SK-N-SH (cell line): ENCODE measurements around the gene FCHO2. TPM values are rescaled to one million over a fixed set of nuclear protein-coding genes. Genes with fewer than 3 reads are reported as not detected.

Experiments
- CTCF ChIA-PET: fragments of 300-600, 350-600 bp; formaldehyde crosslinking; extraction: SDS; loops from one replicate; lab custom pipeline; 2021; lab: Yijun Ruan, JAX
- POLR2A ChIA-PET: fragments of 350-600 bp; sonication (Branson Sonifier 250); formaldehyde crosslinking; extraction: SDS; loops from one replicate; lab custom pipeline; 2020; ENCODE audit warnings: antibody characterized with exemption, inconsistent platforms; lab: Yijun Ruan, JAX
- DNase-seq: peaks from one replicate; pipeline ENCODE4 v3.0.0; 2012
- H2AFZ ChIP-seq: fragments of 200-600 bp; sonication (generic); 2 replicates; pipeline ENCODE4 v1.8.1; 2016; ENCODE audit warnings: antibody characterized with exemption, mild to moderate bottlenecking, low read depth
- H3F3A ChIP-seq: fragments of 200-600 bp; sonication (generic); replicated peaks from 2 replicates; pipeline ENCODE3; 2016; ENCODE audit warnings: antibody characterized with exemption, mild to moderate bottlenecking; ENCODE audit not compliant: insufficient read depth
- H3K27ac ChIP-seq, 2 experiments: fragments of 200-500 bp in 1 of 2; fragments of 200-600 bp in 1 of 2; sonication (Bioruptor generic) in 1 of 2; sonication (generic), shearing (Covaris generic) in 1 of 2; 2 replicates each; pipeline versions ENCODE4 v1.5.1 to v1.6.1; 2014 to 2016; ENCODE audit warnings: low read depth in 2 of 2, inconsistent platforms in 1 of 2, low read length in 1 of 2, mild to moderate bottlenecking in 1 of 2, mixed read lengths in 1 of 2
- H3K27me3 ChIP-seq: fragments of 200-600 bp; sonication (generic), shearing (Covaris generic); 2 replicates; pipeline ENCODE4 v1.6.1; 2016; ENCODE audit warnings: mixed run types; ENCODE audit not compliant: insufficient read depth
- H3K36me3 ChIP-seq, 2 experiments: fragments of 200-500 bp in 1 of 2; fragments of 200-600 bp in 1 of 2; sonication (Bioruptor generic) in 1 of 2; sonication (generic) in 1 of 2; replicated peaks in 1 of 2; 2 replicates each; pipeline versions ENCODE3 to v1.5.1; 2014 to 2016; ENCODE audit warnings: low read length in 1 of 2, mild to moderate bottlenecking in 1 of 2; ENCODE audit not compliant: insufficient read depth in 2 of 2, control insufficient read depth in 1 of 2
- H3K4me1 ChIP-seq, 2 experiments: fragments of 200-500 bp in 1 of 2; fragments of 200-600 bp in 1 of 2; sonication (Bioruptor generic) in 1 of 2; sonication (generic), shearing (Covaris generic) in 1 of 2; 2 replicates each; pipeline versions ENCODE4 v1.5.1 to v1.6.1; 2014 to 2016; ENCODE audit warnings: low read depth in 1 of 2, low read length in 1 of 2, mixed run types in 1 of 2; ENCODE audit not compliant: insufficient read depth in 2 of 2, control insufficient read depth in 1 of 2
- H3K4me2 ChIP-seq: fragments of 200-600 bp; sonication (generic), shearing (Covaris generic); 2 replicates; pipeline ENCODE4 v1.6.1; 2017; ENCODE audit warnings: mixed run types
- H3K4me3 ChIP-seq, 2 experiments: fragments of 200-500 bp in 1 of 2; fragments of 200-600 bp in 1 of 2; sonication (Bioruptor generic) in 1 of 2; sonication (generic), shearing (Covaris generic) in 1 of 2; 2 replicates each; pipeline versions ENCODE4 v1.5.1 to v1.8.1; 2014 to 2016; ENCODE audit warnings: low read depth in 2 of 2, inconsistent platforms in 1 of 2, low read length in 1 of 2, mild to moderate bottlenecking in 1 of 2, mixed read lengths in 1 of 2, moderate library complexity in 1 of 2
- H3K79me2 ChIP-seq: fragments of 200-600 bp; sonication (generic); 2 replicates; pipeline ENCODE4 v1.8.1; 2017; ENCODE audit warnings: mild to moderate bottlenecking; ENCODE audit not compliant: insufficient read depth
- H3K9ac ChIP-seq: fragments of 200-600 bp; sonication (generic); 2 replicates; pipeline ENCODE4 v1.6.1; 2017; ENCODE audit warnings: mixed run types
- H3K9me2 ChIP-seq: fragments of 200-600 bp; sonication (generic); 2 replicates; pipeline ENCODE4 v1.6.1; 2017; ENCODE audit warnings: mixed run types
- H3K9me3 ChIP-seq: fragments of 200-600 bp; sonication (generic); 2 replicates; pipeline ENCODE4 v1.6.1; 2017; ENCODE audit warnings: mixed run types, mild to moderate bottlenecking, moderate library complexity
- H4K20me1 ChIP-seq: fragments of 200-600 bp; sonication (generic); 2 replicates; pipeline ENCODE4 v1.6.1; 2017; ENCODE audit warnings: mild to moderate bottlenecking, mixed run types; ENCODE audit not compliant: insufficient read depth
- CHD2 ChIP-seq: fragments of 150-350 bp; IDR thresholded peaks from 2 replicates; pipeline ENCODE4 v1.6.1; 2018; ENCODE audit warnings: low read length; ENCODE audit not compliant: partially characterized antibody
- FOSL2 ChIP-seq: IDR thresholded peaks from 2 replicates; pipeline ENCODE4 v1.4.0; 2012; ENCODE audit warnings: low read depth, mild to moderate bottlenecking, moderate library complexity, borderline replicate concordance
- FOXJ3 ChIP-seq: sonication (generic); formaldehyde crosslinking; IDR thresholded peaks from 2 replicates; pipeline ENCODE4 v1.5.1; 2020; ENCODE audit warnings: mild to moderate bottlenecking, missing genetic modification reagents
- GATA2 ChIP-seq: sonication (generic); formaldehyde crosslinking; IDR thresholded peaks from 2 replicates; pipeline ENCODE4 v1.5.0; 2020; ENCODE audit warnings: mild to moderate bottlenecking, missing genetic modification reagents
- MEF2A ChIP-seq: IDR thresholded peaks from 2 replicates; pipeline ENCODE4 v1.4.0; 2012; ENCODE audit warnings: low read depth, borderline replicate concordance
- MXI1 ChIP-seq: IDR thresholded peaks from 2 replicates; pipeline ENCODE4 v1.6.1; 2012; ENCODE audit warnings: mild to moderate bottlenecking, low read depth, low read length, improper control_type of control experiment
- NFIC ChIP-seq: IDR thresholded peaks from 2 replicates; pipeline ENCODE4 v1.4.0; 2012; ENCODE audit warnings: borderline replicate concordance
- POLR2AphosphoS5 ChIP-seq: IDR thresholded peaks from 2 replicates; pipeline ENCODE4 v1.6.1; 2012; ENCODE audit warnings: low read depth, low read length
- SIN3A ChIP-seq: IDR thresholded peaks from 2 replicates; pipeline ENCODE4 v1.6.1; 2012; ENCODE audit warnings: low read depth, mild to moderate bottlenecking, low read length, moderate library complexity, borderline replicate concordance
- SMC3 ChIP-seq: IDR thresholded peaks from 2 replicates; pipeline ENCODE4 v1.6.1; 2012; ENCODE audit warnings: low read depth, low read length, improper control_type of control experiment
- TAF1 ChIP-seq: IDR thresholded peaks from 2 replicates; pipeline ENCODE4 v1.6.1; 2012; ENCODE audit warnings: low read depth, mild to moderate bottlenecking, low read length, moderate library complexity, borderline replicate concordance
- TEAD4 ChIP-seq: IDR thresholded peaks from 2 replicates; pipeline ENCODE4 v1.4.0; 2012; ENCODE audit warnings: mild to moderate bottlenecking, borderline replicate concordance; ENCODE audit not compliant: insufficient read depth
- WGBS: methylation state at CpG from one replicate; pipeline ENCODE4 v1.1.6; 2017; ENCODE audit warnings: low lambda C conversion rate; 5-methylcytosine and 5-hydroxymethylcytosine counted together
- polyA plus RNA-seq, 3 experiments: library from polyadenylated mRNA; depleted of rRNA; stranded (reverse); fragments of >200 nt; gene quantifications; 2 replicates each; pipeline ENCODE4 v1.2.3, GENCODE V29; 2012
- TF ChIP-seq, protein P1 (sequence below): IDR thresholded peaks from 2 replicates; pipeline ENCODE4; 2012
- TF ChIP-seq, protein P2 (sequence below): fragments of 200-600 bp; sonication (generic); IDR thresholded peaks from 2 replicates; pipeline ENCODE4 v1.6.1; 2017; ENCODE audit warnings: antibody characterized with exemption, mild to moderate bottlenecking, moderate library complexity
- TF ChIP-seq, protein P3 (sequence below): IDR thresholded peaks from 2 replicates; pipeline ENCODE4 v1.4.0; 2012; ENCODE audit warnings: low read depth
- TF ChIP-seq, protein P4 (sequence below): IDR thresholded peaks from 2 replicates; pipeline ENCODE4 v1.6.1; 2012; ENCODE audit warnings: mild to moderate bottlenecking, low read depth, low read length, moderate library complexity

The FCHO2 gene
- polyA plus RNA-seq, 1 of the 3 experiments (the other 2 are of a cell fraction), result 5.2 TPM

DNA sequence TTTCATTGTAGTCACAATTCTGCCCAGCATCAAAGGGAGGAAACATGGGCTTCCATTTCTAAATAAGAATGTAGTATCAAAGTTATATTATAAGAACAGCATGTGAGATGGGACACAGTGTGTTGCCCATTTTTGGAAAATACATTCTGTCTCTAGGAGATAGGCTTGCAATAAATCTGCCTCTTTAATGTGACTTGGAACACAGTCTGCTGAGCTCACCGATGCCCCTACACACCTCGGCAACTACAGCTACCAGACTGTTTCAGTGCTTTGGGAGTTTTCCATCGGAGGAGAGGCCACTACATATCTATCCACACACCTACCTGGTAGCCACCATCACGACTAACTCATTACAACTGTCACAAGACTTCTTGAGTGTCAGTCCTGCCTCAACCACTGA, 18.9 kb upstream of the FCHO2 start:
- H3K79me2 ChIP-seq, result no peaks in the 10 kb centered on the region
- H3K9me2 ChIP-seq, result no peaks in the 10 kb centered on the region
- WGBS, result 55% methylated on average over 3 of the region's 4 CpGs
- ChIA-PET CTCF (no interaction called here), POLR2A (no interaction called here)
- H3K27me3 ChIP-seq, result no peaks in the 10 kb centered on the region
- no peaks in the 10 kb centered on the region for H3K4me1 ChIP-seq
- no peaks in the 10 kb centered on the region for H4K20me1 ChIP-seq
- H3K4me3 ChIP-seq, result no peak overlapping the region
- H3K4me2 ChIP-seq, result no peak overlapping the region
- no peak for DNase-seq
- H3K36me3 ChIP-seq, result no peaks in the 10 kb centered on the region
- H2AFZ ChIP-seq, result no peak overlapping the region
- no peaks in the 10 kb centered on the region for H3F3A ChIP-seq
- TF ChIP-seq CHD2, result no peak
- no peak for TF ChIP-seq MXI1
- TF ChIP-seq TEAD4, result no peak
- TF ChIP-seq, protein P1, sequence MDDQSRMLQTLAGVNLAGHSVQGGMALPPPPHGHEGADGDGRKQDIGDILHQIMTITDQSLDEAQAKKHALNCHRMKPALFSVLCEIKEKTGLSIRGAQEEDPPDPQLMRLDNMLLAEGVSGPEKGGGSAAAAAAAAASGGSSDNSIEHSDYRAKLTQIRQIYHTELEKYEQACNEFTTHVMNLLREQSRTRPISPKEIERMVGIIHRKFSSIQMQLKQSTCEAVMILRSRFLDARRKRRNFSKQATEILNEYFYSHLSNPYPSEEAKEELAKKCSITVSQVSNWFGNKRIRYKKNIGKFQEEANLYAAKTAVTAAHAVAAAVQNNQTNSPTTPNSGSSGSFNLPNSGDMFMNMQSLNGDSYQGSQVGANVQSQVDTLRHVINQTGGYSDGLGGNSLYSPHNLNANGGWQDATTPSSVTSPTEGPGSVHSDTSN, result no peak
- TF ChIP-seq, protein P2, sequence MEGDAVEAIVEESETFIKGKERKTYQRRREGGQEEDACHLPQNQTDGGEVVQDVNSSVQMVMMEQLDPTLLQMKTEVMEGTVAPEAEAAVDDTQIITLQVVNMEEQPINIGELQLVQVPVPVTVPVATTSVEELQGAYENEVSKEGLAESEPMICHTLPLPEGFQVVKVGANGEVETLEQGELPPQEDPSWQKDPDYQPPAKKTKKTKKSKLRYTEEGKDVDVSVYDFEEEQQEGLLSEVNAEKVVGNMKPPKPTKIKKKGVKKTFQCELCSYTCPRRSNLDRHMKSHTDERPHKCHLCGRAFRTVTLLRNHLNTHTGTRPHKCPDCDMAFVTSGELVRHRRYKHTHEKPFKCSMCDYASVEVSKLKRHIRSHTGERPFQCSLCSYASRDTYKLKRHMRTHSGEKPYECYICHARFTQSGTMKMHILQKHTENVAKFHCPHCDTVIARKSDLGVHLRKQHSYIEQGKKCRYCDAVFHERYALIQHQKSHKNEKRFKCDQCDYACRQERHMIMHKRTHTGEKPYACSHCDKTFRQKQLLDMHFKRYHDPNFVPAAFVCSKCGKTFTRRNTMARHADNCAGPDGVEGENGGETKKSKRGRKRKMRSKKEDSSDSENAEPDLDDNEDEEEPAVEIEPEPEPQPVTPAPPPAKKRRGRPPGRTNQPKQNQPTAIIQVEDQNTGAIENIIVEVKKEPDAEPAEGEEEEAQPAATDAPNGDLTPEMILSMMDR, result no peak
- TF ChIP-seq MEF2A, result no peak
- TF ChIP-seq, protein P3, sequence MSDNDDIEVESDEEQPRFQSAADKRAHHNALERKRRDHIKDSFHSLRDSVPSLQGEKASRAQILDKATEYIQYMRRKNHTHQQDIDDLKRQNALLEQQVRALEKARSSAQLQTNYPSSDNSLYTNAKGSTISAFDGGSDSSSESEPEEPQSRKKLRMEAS, result no peak
- no peak for TF ChIP-seq NFIC
- TF ChIP-seq, protein P4, sequence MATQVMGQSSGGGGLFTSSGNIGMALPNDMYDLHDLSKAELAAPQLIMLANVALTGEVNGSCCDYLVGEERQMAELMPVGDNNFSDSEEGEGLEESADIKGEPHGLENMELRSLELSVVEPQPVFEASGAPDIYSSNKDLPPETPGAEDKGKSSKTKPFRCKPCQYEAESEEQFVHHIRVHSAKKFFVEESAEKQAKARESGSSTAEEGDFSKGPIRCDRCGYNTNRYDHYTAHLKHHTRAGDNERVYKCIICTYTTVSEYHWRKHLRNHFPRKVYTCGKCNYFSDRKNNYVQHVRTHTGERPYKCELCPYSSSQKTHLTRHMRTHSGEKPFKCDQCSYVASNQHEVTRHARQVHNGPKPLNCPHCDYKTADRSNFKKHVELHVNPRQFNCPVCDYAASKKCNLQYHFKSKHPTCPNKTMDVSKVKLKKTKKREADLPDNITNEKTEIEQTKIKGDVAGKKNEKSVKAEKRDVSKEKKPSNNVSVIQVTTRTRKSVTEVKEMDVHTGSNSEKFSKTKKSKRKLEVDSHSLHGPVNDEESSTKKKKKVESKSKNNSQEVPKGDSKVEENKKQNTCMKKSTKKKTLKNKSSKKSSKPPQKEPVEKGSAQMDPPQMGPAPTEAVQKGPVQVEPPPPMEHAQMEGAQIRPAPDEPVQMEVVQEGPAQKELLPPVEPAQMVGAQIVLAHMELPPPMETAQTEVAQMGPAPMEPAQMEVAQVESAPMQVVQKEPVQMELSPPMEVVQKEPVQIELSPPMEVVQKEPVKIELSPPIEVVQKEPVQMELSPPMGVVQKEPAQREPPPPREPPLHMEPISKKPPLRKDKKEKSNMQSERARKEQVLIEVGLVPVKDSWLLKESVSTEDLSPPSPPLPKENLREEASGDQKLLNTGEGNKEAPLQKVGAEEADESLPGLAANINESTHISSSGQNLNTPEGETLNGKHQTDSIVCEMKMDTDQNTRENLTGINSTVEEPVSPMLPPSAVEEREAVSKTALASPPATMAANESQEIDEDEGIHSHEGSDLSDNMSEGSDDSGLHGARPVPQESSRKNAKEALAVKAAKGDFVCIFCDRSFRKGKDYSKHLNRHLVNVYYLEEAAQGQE, result no peak
- no peak for TF ChIP-seq FOSL2
- no peak for TF ChIP-seq SMC3
- TF ChIP-seq TAF1, result no peak
- TF ChIP-seq FOXJ3 (CRISPR knock-in tag), result no peak
- TF ChIP-seq GATA2 (CRISPR knock-in tag), result no peak
- TF ChIP-seq POLR2AphosphoS5, result no peak
- TF ChIP-seq SIN3A, result no peak
- H3K27ac ChIP-seq, result no peak overlapping the region
- no peaks in the 10 kb centered on the region for H3K9me3 ChIP-seq
- no peak overlapping the region for H3K9ac ChIP-seq
